ENCODE data around the gene GRM8.

DNA sequence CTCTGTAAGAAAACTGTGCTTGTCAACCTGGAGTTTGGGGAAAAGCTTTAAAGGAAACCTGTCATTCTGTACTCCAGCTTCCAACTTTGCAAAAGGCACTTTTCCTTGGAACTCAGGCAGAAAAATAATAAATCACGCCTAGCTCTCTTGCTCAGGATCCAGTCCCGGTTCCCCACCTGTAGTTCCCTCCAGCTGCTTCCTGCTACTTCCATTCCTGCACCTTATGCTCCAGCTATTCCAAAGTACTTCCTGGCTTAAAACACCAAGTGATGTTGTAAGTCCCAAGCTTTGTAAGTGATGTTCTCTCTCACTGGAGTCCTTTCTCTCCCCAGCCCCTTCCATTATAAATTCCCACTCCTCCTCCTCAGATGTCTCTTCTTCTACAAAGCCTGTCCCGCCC lies 98.6 kb downstream of the GRM8 start:
- TF ChIP-seq RARB (CRISPR knock-in tag; IDR thresholded peaks at IDR 0.05): no peak
- no peak for TF ChIP-seq ZNF70 (CRISPR knock-in tag; IDR thresholded peaks at IDR 0.05)
- TF ChIP-seq, protein P1, sequence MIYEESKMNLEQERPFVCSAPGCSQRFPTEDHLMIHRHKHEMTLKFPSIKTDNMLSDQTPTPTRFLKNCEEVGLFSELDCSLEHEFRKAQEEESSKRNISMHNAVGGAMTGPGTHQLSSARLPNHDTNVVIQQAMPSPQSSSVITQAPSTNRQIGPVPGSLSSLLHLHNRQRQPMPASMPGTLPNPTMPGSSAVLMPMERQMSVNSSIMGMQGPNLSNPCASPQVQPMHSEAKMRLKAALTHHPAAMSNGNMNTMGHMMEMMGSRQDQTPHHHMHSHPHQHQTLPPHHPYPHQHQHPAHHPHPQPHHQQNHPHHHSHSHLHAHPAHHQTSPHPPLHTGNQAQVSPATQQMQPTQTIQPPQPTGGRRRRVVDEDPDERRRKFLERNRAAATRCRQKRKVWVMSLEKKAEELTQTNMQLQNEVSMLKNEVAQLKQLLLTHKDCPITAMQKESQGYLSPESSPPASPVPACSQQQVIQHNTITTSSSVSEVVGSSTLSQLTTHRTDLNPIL (CRISPR knock-in tag; IDR thresholded peaks at IDR 0.05; ENCODE audit: low read depth): no peak
- no peak for TF ChIP-seq ISL1 (CRISPR knock-in tag; IDR thresholded peaks at IDR 0.05)
